Activated naive CD8-positive, alpha-beta T cell treated with anti-CD3 and anti-CD28 coated beads, Interleukin-2, amount 10 ng/mL, durations not matched to agents 7 days and 5 days (primary cell): ENCODE results near the gene PHACTR3. TPM values are rescaled to one million over a fixed set of nuclear protein-coding genes. Genes with fewer than 3 reads are reported as not detected.

Experiments used
- ATAC-seq: fragments of 150-1000 bp; cut with Tn5 transposase; one replicate; pipeline ENCODE4 v1.10.0; 2021; ENCODE audit warnings: low read depth, moderate library complexity
- POLR2A ChIA-PET: fragments of 350-600 bp; sonication (Branson Sonifier 250); formaldehyde crosslinking; loops from one replicate; lab custom pipeline; 2021; ENCODE audit warnings: antibody characterized with exemption; lab: Charles Lee
- DNase-seq: peaks from one replicate; pipeline ENCODE4 v3.0.0; 2021
- H3K27ac Mint-ChIP-seq: one replicate; pipeline ENCODE4 v1.8.0; 2022; ENCODE audit warnings: mild to moderate bottlenecking, mixed read lengths
- H3K27me3 Mint-ChIP-seq: one replicate; pipeline ENCODE4 v1.8.0; 2022; ENCODE audit warnings: mild to moderate bottlenecking, moderate library complexity, mixed read lengths
- H3K36me3 Mint-ChIP-seq: one replicate; pipeline ENCODE4 v1.8.0; 2021; ENCODE audit warnings: mild to moderate bottlenecking, mixed read lengths
- H3K4me1 Mint-ChIP-seq: one replicate; pipeline ENCODE4 v1.8.0; 2021; ENCODE audit warnings: mixed read lengths
- H3K4me3 Mint-ChIP-seq: one replicate; pipeline ENCODE4 v1.8.0; 2022; ENCODE audit warnings: mild to moderate bottlenecking, moderate library complexity, mixed read lengths
- H3K9me3 Mint-ChIP-seq: one replicate; pipeline ENCODE4 v1.8.0; 2021; ENCODE audit warnings: mixed read lengths
- total RNA-seq, 2 experiments: library from RNA; stranded (reverse); gene quantifications; one replicate each; pipeline ENCODE4 v1.2.3, GENCODE V29; 2021

Gene PHACTR3
- total RNA-seq, 2 experiments from 2014 or later: not detected

DNA sequence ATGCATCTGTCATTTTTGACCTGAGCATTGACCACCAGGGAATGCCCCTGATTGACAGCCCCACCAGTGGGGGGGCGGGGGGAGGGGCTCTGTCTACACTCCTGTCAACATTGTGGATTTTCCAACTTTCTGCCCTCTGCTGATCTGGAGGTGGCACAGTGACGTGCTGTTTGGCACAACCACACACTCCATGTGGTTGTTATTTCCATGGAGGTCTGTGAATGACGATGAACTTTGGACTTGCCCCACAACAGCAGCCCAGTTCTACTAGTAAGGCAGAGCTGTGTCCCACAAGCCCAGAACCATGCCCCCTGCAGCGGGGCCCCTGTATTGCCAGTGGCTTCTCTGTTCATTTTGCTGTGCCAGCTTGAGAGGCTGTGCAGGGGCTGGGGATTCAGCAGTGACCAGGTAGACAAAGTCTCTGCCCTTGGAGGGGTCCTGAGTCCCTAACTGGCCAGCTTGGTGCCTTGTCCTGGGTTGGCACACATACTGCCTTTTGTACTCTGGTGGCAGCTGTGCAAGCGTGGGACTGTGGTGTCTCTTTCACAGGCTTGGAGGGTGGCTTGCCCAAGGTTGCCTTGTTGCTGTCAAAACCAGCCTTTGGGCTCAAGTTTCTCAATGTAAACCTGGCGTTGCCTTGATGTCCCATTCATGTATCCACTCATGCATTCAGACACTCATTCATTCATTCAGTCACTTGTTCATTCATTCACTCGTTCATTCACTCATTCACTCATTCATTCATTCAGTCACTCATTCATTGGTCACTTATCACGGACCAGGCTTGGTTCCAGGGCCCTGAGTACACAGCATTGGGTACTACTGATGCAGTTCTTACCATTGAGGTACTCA lies 220.6 kb downstream of the PHACTR3 start:
- Mint-ChIP-seq H3K9me3 (no peaks in the 10 kb centered on the region), H3K4me3 (no peak overlapping the region), H3K4me1 (no peaks in the 10 kb centered on the region), H3K27ac (no peak overlapping the region), H3K27me3 (no peaks in the 10 kb centered on the region), H3K36me3 (no peaks in the 10 kb centered on the region)
- POLR2A ChIA-PET: no interaction called here
- DNase-seq (no peak), ATAC-seq (no peak)

DNA sequence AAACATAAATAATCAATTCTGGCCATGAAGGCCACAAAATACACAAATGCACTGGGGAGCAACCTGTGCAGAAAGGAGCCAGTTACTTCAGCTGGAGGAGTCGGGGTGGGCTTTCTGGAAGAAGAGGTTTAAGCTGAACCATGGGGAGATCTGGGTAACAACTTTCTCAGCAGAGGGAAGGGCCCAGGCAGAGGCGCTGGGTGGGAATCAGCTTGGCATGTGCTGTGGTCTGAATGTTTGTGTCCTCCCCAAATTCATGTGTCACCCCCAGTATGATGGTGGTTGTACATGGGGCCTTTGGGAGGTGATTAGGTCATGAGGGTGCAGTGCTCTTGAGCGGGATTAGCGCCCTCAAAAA lies 221.2 kb downstream of the PHACTR3 start:
- Mint-ChIP-seq H3K9me3 (no peaks in the 10 kb centered on the region), H3K36me3 (no peaks in the 10 kb centered on the region), H3K27ac (no peak overlapping the region), H3K4me1 (no peaks in the 10 kb centered on the region), H3K27me3 (no peaks in the 10 kb centered on the region), H3K4me3 (no peak overlapping the region)
- POLR2A ChIA-PET: no interaction called here
- ATAC-seq (no peak), DNase-seq (no peak)

DNA sequence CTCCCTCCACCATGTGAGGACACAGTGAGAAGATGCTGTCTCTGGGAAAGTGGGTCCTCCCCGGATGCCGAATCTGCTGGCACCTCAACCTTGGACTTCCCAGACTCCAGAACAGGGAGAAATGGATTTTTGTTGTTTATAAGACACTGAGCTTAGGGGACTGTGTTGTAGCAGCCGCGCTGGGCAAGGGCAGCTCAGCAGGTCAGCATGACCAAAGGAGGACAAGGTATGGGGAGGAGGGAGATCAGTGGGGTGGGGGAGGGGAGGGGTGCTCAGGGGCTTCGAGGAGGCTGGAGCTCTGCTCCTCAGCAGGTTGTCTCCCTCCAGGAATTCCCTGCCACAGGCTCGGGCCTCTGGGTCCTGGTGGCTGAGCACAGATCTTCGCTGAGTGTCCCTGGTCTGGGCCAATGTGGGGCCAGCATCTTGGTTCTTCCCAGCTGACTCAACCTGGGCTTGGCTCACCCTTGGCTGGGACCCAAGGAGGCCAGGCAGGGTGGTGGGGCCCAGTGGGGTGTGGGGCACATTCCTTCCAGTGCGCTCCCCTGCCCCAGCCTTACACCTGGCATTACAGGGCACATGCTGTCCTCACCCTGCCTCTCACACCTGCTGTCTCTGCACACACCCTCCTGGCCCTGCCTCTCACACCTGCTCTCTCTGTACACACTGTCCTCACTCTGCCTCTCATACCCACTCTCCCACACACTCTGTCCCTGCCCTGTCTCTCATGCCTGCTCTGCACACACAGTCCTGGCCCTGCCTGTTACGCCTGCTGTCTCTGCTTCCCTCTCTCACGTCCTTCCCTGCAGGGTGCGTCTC lies 221.8 kb downstream of the PHACTR3 start:
- ATAC-seq (no peak), DNase-seq (no peak)
- H3K9me3 Mint-ChIP-seq: no peaks in the 10 kb centered on the region
- H3K27ac Mint-ChIP-seq: peak overlapping the region; percentile 10
- POLR2A ChIA-PET: no interaction called here
- no peaks in the 10 kb centered on the region for H3K36me3 Mint-ChIP-seq
- no peak overlapping the region for H3K4me3 Mint-ChIP-seq
- H3K27me3 Mint-ChIP-seq: no peaks in the 10 kb centered on the region
- no peaks in the 10 kb centered on the region for H3K4me1 Mint-ChIP-seq

DNA sequence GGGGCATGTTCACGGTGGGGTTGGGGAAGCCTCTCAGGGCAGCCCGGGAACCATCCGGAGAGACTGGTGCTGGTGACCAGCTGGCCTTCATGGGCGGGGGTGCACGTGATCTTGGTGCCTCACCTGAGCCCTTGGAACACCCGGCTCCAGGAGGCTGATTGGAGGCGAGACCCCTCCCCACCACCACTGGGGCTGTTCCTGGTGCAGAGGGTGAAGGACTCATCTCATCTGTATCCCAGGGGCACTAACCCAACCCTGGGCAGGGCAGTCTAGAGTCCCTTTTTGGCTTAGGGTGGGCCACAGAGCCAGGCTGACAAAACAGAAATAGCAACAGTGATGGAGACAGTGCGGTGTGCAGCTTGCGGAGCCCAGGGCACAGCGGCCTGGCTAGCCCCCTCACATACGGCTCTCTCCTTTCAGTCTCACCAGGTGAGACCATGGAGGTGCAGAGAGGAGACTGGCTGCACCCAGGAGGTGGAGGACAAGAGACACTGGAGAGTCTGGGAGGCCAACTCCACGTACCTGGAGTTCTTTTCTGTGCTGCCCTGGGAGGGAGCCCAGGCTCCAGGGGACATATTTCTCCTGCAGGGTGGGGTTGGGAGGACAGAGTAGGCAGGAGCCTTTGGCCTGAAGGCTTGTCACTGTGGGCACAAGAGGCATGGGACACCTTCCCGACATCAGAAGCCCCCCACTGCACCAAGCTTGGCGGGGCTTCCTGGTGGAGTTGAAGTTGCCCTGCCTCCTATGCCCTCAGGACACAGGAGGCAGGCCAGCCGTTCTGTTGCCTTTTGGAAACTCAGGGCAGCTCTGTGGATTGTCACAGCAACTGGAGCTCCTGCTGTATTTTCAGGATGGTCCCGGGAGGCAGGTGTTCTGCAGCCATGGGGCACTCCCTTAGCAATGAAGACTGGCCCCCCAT lies 223.1 kb downstream of the PHACTR3 start:
- H3K4me3 Mint-ChIP-seq: no peak overlapping the region
- no peak overlapping the region for H3K27ac Mint-ChIP-seq
- POLR2A ChIA-PET: no interaction called here
- no peaks in the 10 kb centered on the region for H3K9me3 Mint-ChIP-seq
- no peaks in the 10 kb centered on the region for H3K27me3 Mint-ChIP-seq
- H3K36me3 Mint-ChIP-seq: no peaks in the 10 kb centered on the region
- DNase-seq (no peak), ATAC-seq (no peak)
- no peaks in the 10 kb centered on the region for H3K4me1 Mint-ChIP-seq

DNA sequence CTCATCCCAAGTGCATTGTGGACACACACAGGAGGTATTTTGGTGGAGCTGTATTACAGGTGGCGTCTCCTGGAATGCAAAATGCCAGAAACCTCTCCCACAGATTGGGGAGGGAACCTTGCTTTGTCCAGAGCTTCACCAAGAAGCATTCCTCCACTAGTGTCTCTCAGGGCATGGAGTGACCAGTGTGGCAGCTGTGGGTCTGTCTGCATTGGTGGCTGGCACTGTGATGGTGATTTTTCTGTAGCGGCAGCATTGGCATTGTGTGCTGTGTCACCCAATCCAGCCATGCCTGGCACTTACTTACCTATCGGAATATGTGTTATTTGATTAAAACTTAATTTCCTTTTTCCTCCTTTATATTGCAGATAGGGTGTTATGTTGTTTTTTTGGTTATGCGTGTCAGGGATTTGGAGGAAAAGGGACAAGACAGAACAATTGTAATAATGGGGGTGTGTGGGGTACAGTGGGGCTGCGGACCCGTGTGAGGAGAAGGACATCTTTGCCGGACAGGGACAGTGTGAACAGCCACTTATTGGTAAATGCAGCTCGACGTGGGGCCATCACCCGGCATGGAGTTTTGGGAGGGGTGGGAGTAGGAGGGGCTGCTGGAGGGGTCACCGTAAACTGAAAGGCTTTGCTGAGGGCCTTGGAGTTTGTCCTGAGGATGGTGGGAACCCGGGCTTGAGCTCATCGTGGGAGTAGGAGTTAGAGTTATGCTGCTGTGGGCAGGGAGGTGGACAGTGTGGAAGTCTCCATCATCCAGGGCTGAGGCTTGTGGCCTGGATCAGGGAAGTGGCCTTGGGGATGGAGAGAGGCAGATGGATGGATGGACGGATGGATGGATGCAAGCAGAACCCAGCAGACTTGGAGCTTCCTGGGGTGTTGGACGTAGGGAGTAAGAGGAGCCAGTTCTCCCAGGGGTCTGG lies 224.0 kb downstream of the PHACTR3 start:
- H3K4me3 Mint-ChIP-seq: no peak overlapping the region
- ATAC-seq: no peak
- no peaks in the 10 kb centered on the region for H3K36me3 Mint-ChIP-seq
- DNase-seq: no peak
- no peak overlapping the region for H3K27ac Mint-ChIP-seq
- H3K27me3 Mint-ChIP-seq: no peaks in the 10 kb centered on the region
- no peaks in the 10 kb centered on the region for H3K9me3 Mint-ChIP-seq
- POLR2A ChIA-PET: no interaction called here
- H3K4me1 Mint-ChIP-seq: no peaks in the 10 kb centered on the region

DNA sequence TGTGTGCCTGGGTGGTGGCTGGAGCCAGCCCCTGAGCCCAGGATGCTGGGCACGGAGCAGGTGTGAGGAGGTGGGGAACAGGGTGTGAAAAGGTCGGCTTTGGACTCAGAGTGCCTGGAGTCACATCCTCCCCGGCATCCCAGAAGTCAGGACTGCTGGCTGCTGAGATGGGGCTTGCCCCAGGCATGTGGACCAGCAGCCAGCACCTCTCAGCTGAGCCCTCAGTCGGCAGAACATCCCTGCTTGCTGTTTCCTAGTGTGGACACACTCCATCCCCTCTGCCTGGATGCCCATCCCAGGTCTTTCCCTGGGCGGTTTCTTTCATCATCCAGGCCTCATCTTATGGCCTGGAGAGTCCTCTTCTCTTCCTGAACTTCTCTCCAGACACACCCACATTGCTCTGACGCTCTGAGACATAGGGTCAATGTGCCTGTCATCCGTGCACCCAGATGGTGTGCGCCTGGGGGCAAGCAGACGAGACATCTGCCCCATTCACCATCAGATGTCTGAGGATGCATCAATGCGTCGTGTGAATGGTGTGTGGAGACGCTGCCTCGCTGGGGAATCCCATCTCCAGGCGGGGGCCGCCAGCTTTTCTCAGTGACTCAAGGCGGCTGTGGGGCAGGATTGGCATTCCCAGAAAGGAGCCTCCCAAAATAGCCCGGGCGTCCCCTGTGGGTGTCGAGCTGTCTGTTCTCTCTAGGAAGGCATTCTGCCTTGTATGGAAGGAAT lies 224.9 kb downstream of the PHACTR3 start:
- ATAC-seq: no peak
- POLR2A ChIA-PET: no interaction called here
- no peaks in the 10 kb centered on the region for H3K36me3 Mint-ChIP-seq
- H3K4me3 Mint-ChIP-seq: no peak overlapping the region
- no peaks in the 10 kb centered on the region for H3K9me3 Mint-ChIP-seq
- no peaks in the 10 kb centered on the region for H3K27me3 Mint-ChIP-seq
- no peaks in the 10 kb centered on the region for H3K4me1 Mint-ChIP-seq
- no peak overlapping the region for H3K27ac Mint-ChIP-seq
- no peak for DNase-seq

DNA sequence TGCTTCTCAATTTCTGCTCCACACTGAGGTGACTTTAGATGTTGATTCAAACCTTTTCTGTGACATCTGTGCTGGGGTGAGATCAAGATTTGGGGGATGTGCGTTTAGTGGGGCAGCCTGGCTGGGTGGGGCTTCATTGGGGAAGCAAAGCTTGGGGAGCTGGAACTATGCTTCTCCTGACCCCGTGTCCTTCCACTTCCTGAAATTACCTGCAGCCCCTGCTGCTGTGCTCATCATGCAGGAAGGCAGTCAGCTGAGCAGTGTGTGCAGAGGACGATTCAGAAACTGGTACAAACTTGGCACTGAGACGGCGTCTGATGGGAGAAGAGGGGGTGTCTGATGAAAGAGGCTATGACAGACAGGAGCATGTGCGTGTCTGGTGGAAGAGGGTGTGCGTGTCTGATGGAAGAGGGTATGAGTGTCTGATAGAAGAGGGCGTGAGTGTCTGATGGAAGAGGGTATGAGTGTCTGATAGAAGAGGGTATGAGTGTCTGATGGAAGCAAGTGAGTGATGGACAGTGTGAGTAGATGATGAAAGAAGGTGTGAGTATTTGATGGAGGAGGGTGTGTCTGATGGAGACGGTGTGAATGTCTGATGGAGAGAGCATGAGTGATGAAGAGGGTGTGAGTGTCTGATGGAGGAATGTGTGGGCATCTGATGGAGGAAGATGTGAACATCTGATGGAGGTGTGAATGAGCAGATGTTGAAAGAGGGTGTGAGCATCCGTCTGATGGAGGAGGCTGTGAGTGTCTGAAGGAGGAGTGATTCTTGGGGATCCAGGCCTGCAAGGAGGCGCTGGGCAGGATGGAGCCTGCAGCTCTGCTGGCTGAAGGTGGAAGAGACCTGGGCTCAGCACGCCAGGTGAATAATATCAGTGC lies 225.7 kb downstream of the PHACTR3 start:
- DNase-seq (no peak), ATAC-seq (no peak)
- POLR2A ChIA-PET: no interaction called here
- no peaks in the 10 kb centered on the region for H3K27me3 Mint-ChIP-seq
- H3K9me3 Mint-ChIP-seq: no peaks in the 10 kb centered on the region
- H3K4me3 Mint-ChIP-seq: no peak overlapping the region
- no peak overlapping the region for H3K27ac Mint-ChIP-seq
- H3K36me3 Mint-ChIP-seq: no peaks in the 10 kb centered on the region
- H3K4me1 Mint-ChIP-seq: no peaks in the 10 kb centered on the region

DNA sequence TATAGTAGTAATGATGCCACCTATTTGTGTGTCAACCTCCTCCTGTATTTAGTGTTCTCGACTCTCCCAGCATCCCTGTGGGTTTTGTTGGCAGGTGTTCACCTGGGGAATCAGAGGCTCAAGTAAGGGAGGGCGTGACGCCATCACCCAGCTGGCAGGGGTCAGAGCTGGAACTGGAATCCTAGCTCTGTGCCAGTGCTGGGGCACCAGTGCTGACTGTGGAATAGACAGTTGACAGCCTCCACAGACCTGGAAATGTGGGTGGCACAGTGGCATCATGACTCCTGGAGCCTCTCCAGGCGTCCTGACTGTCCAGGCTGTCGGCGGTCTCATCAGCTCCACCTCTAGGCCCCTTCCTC lies 226.3 kb downstream of the PHACTR3 start:
- Mint-ChIP-seq H3K36me3 (no peaks in the 10 kb centered on the region), H3K27ac (no peak overlapping the region), H3K4me3 (no peak overlapping the region), H3K27me3 (peaks cover under 1% of the 10 kb centered on the region), H3K9me3 (no peaks in the 10 kb centered on the region), H3K4me1 (no peaks in the 10 kb centered on the region)
- no peak for DNase-seq
- POLR2A ChIA-PET: no interaction called here
- ATAC-seq: no peak

DNA sequence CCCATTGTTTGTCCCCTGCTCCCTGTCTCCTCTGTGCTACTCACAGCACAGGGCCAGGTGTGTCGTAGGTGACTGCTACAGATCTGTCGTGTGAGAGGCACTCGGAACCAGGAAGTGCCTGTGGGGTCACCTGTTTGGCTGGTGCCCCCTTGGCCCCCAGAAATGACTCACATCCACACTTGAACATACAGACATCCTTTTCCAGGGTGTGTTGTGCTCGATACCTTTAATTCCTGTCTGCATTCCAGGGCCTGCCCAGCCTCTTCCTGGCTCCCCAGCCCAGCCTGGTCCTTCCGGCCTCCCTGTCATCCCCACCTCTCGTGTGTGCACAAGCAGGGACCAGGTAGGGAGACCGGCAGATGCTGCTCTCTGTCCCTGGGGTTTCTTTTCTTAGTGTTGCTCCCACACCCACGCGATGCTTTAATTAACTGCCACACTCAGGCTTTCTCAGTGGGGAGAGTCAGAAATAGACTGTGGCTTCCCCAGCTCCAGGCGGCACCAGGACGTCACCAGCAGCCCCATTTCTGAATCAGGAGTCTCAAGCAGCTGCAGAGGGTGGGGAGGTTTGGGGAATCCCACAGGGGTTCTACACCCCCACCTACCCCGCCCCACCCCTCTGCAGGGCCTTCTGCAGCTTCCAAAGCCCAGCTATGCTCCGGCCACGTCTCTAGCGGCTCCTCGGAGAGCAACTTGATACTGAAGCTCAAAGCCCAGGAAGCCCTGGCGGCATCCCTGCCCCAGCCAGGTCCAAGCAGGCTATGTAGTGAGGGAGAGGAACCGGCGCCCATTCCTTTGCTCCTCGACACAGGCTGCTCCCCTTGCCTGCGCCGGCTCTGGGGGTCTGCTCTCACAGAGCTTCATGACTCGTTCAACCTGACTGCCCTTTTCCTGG lies 226.9 kb downstream of the PHACTR3 start:
- ATAC-seq (no peak), DNase-seq (no peak)
- Mint-ChIP-seq H3K36me3 (no peaks in the 10 kb centered on the region), H3K27ac (no peak overlapping the region), H3K9me3 (no peaks in the 10 kb centered on the region), H3K27me3 (peaks cover 7% of the 10 kb centered on the region), H3K4me3 (no peak overlapping the region), H3K4me1 (no peaks in the 10 kb centered on the region)
- POLR2A ChIA-PET: no interaction called here

DNA sequence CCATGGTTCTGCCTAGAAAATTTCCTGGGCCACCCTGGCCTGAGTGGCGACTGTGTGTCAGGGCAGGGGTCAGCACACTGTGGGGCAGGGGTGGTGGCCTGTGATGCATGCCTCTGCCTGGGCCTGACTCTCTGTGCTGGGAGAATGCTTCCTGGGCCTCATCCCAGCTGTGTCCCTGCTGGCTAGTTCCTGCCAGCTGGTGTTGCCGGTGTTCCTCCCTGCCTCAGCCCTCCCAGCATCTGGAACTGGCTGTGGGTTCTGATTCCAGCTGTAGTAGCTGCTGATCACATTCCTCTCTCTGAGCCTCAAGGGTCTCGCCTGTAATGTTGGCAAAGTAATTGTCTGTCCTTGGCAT lies 227.6 kb downstream of the PHACTR3 start:
- ATAC-seq (no peak), DNase-seq (no peak)
- Mint-ChIP-seq H3K9me3 (no peaks in the 10 kb centered on the region), H3K27ac (no peak overlapping the region), H3K4me3 (no peak overlapping the region), H3K4me1 (no peaks in the 10 kb centered on the region), H3K27me3 (peaks cover 8% of the 10 kb centered on the region), H3K36me3 (no peaks in the 10 kb centered on the region)
- POLR2A ChIA-PET: no interaction called here
